ENCODE results near the gene DDX23. TPM values are rescaled to one million over a fixed set of nuclear protein-coding genes. Genes with fewer than 3 reads are reported as not detected.
"Not testable (repeated sequence)": the region's sequence is repeated elsewhere in the genome, so short reads cannot be mapped to it uniquely, and the experiment has no call there.

DDX23 gene
- total RNA-seq, 1 donor from 2014 or later = 87.7 TPM

GRCh38 chr12:48862760-48863159 lies 10.8 kb upstream of the DDX23 start:
- DNase-seq = no peak

GRCh38 chr12:48861111-48861510 lies 9.1 kb upstream of the DDX23 start:
- no peak for DNase-seq

- DNase-seq = not testable (repeated sequence)
Observed at GRCh38 chr12:48860236-48860635, 8.3 kb upstream of the DDX23 start.

- DNase-seq = no peak
Observed at GRCh38 chr12:48859607-48860006, 7.6 kb upstream of the DDX23 start.

GRCh38 chr12:48858043-48858442 lies 6.1 kb upstream of the DDX23 start:
- no peak for DNase-seq

- DNase-seq = no peak
Observed at GRCh38 chr12:48857278-48857994, 5.5 kb upstream of the DDX23 start.

- no peak for DNase-seq
Observed at GRCh38 chr12:48856379-48856778, 4.4 kb upstream of the DDX23 start.

GRCh38 chr12:48854932-48855331 lies 3.0 kb upstream of the DDX23 start:
- DNase-seq = not testable (repeated sequence)

- no peak for DNase-seq
Observed at GRCh38 chr12:48854488-48854887, 2.5 kb upstream of the DDX23 start.

GRCh38 chr12:48852734-48853688 lies 1.0 kb upstream of the DDX23 start:
- peak; percentile 98 for DNase-seq

- not testable (repeated sequence) for DNase-seq
Observed at GRCh38 chr12:48842021-48842420, 9.9 kb downstream of the DDX23 start.

- no peak for DNase-seq
Observed at GRCh38 chr12:48838048-48838447, 13.9 kb downstream of the DDX23 start.

GRCh38 chr12:48832321-48833060 lies 19.5 kb downstream of the DDX23 start:
- no peak for DNase-seq

GRCh38 chr12:48831257-48831656 lies 20.7 kb downstream of the DDX23 start:
- no peak for DNase-seq

- no peak for DNase-seq
Observed at GRCh38 chr12:48828841-48829575, 23.0 kb downstream of the DDX23 start.

- DNase-seq = no peak
Observed at GRCh38 chr12:48828293-48828692, 23.7 kb downstream of the DDX23 start.

- DNase-seq = no peak
Observed at GRCh38 chr12:48827513-48828096, 24.4 kb downstream of the DDX23 start.

GRCh38 chr12:48827026-48827425 lies 24.9 kb downstream of the DDX23 start:
- DNase-seq = no peak

- no peak for DNase-seq
Observed at GRCh38 chr12:48826209-48826855, 25.6 kb downstream of the DDX23 start.

GRCh38 chr12:48824905-48825304 lies 27.1 kb downstream of the DDX23 start:
- no peak for DNase-seq

- DNase-seq = no peak
Observed at GRCh38 chr12:48824112-48824511, 27.9 kb downstream of the DDX23 start.
